Activated CD4-positive, alpha-beta T cell treated with anti-CD3 and anti-CD28 coated beads for 36 hours (primary cell): ENCODE measurements around the gene MYL1. TPM values are rescaled to one million over a fixed set of nuclear protein-coding genes. Genes with fewer than 3 reads are reported as not detected.

Source experiments
- ATAC-seq: fragments of 200-7000 bp; cut with Tn5 transposase; one replicate; pipeline ENCODE4 v1.10.0; 2021; ENCODE audit warnings: mild to moderate bottlenecking, moderate library complexity
- CTCF ChIA-PET: fragments of 350-600 bp; sonication (Branson Sonifier 250); formaldehyde crosslinking; loops from one replicate; lab custom pipeline; 2021; ENCODE audit warnings: antibody characterized with exemption; lab: Charles Lee
- POLR2A ChIA-PET: fragments of 350-600 bp; sonication (Branson Sonifier 250); formaldehyde crosslinking; loops from one replicate; lab custom pipeline; 2021; ENCODE audit warnings: antibody characterized with exemption, inconsistent platforms; lab: Charles Lee
- DNase-seq: peaks from one replicate; pipeline ENCODE4 v3.0.0-alpha.2; 2020
- H3K27ac Mint-ChIP-seq: one replicate; pipeline ENCODE4 v1.8.0; 2021; ENCODE audit warnings: mixed read lengths
- H3K27me3 Mint-ChIP-seq: one replicate; pipeline ENCODE4 v1.8.0; 2021; ENCODE audit warnings: mixed read lengths
- H3K36me3 Mint-ChIP-seq: one replicate; pipeline ENCODE4 v1.8.0; 2021; ENCODE audit warnings: low read depth, mixed read lengths
- H3K4me1 Mint-ChIP-seq: one replicate; pipeline ENCODE4 v1.8.0; 2021; ENCODE audit warnings: mixed read lengths
- H3K4me3 Mint-ChIP-seq: one replicate; pipeline ENCODE4 v1.8.0; 2021; ENCODE audit warnings: mild to moderate bottlenecking, moderate library complexity, mixed read lengths
- H3K9me3 Mint-ChIP-seq: one replicate; pipeline ENCODE4 v1.8.0; 2021; ENCODE audit warnings: low read depth, mixed read lengths
- intact Hi-C, 2 experiments: fragments of 100-400 bp; cut with DNase I in 1 of 2; cut with micrococcal nuclease in 1 of 2; formaldehyde crosslinking; loops; one replicate each; pipeline versions ENCODE4 v1.14.2 to v1.15.1; 2022 to 2024; cut with DNase I, micrococcal nuclease
- total RNA-seq, 2 experiments: library from RNA; stranded (reverse); gene quantifications; one replicate each; pipeline ENCODE4 v1.2.3, GENCODE V29; 2021

Gene MYL1
- not detected for total RNA-seq

GRCh38 chr2:210315015-210315788, at the start of gene MYL1:
TSS of gene MYL1 (minus strand) at chr2:210315174. CDS start at chr2:210315042, 132 bp downstream.
- no peak within 1 kb of the TSS for H3K27ac Mint-ChIP-seq
- ChIA-PET POLR2A (no interaction called here), CTCF (interaction anchor here (0.7 kb wide), 1 partner anchor 21 kb away, joined by 3 read pairs; no protein-coding TSS in a partner anchor)
- H3K9me3 Mint-ChIP-seq: no peaks in the 10 kb centered on the region
- DNase-seq: no peak
- no peaks in the 10 kb centered on the region for H3K27me3 Mint-ChIP-seq
- ATAC-seq: no peak
- intact Hi-C loops: no loop called here
- no peaks in the 10 kb centered on the region for H3K4me1 Mint-ChIP-seq
- H3K36me3 Mint-ChIP-seq: no peaks in the 10 kb centered on the region
- no peak within 1 kb of the TSS for H3K4me3 Mint-ChIP-seq

DNA sequence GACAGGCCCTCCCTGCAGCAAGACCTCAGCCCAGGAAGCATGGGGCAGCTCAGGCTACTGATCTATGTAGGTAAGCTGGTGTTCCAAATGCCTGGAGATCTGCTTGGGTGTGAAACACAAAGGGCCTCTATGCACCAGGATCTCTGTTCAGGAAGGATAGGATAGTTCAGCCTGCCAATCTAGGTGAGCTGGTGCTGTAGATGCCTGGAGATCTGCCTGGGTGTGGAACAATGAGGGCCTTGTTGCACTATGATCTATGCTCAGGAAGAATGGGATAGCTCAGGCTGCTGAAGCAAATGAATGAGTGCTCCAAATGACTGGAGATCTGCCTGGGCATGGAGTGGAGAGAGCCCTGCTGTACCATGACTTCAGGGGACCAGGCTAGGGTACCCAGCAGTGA, 48.9 kb upstream of the MYL1 start:
- Mint-ChIP-seq H3K27ac (no peak overlapping the region), H3K9me3 (no peaks in the 10 kb centered on the region), H3K27me3 (peaks cover 2% of the 10 kb centered on the region), H3K4me3 (no peak overlapping the region), H3K36me3 (no peaks in the 10 kb centered on the region), H3K4me1 (no peaks in the 10 kb centered on the region)
- no peak for DNase-seq
- no peak for ATAC-seq
- ChIA-PET CTCF (no interaction called here), POLR2A (no interaction called here)
- intact Hi-C loops: no loop called here

- Mint-ChIP-seq H3K9me3 (no peaks in the 10 kb centered on the region), H3K36me3 (no peaks in the 10 kb centered on the region), H3K27ac (no peak overlapping the region), H3K4me3 (no peak overlapping the region), H3K27me3 (peaks cover 2% of the 10 kb centered on the region), H3K4me1 (no peaks in the 10 kb centered on the region)
- ChIA-PET CTCF (no interaction called here), POLR2A (no interaction called here)
- intact Hi-C loops: no loop called here
- DNase-seq (no peak), ATAC-seq (no peak)
Observed at GRCh38 chr2:210363261-210363660, 48.3 kb upstream of the MYL1 start.

- POLR2A ChIA-PET: no interaction called here
- no peak for ATAC-seq
Observed at GRCh38 chr2:210360412-210360811, 45.4 kb upstream of the MYL1 start.

GRCh38 chr2:210356944-210357343, 42.0 kb upstream of the MYL1 start:
- Mint-ChIP-seq H3K4me1 (no peaks in the 10 kb centered on the region), H3K27me3 (peaks cover 2% of the 10 kb centered on the region), H3K36me3 (no peaks in the 10 kb centered on the region), H3K27ac (no peak overlapping the region), H3K9me3 (peaks cover 2% of the 10 kb centered on the region), H3K4me3 (no peak overlapping the region)
- CTCF ChIA-PET: no interaction called here
- POLR2A ChIA-PET: no interaction called here
- intact Hi-C loops: no loop called here
- ATAC-seq (no peak), DNase-seq (no peak)

More at GRCh38 chr2:210360412-210360811, 45.4 kb upstream of the MYL1 start:
- H3K27ac Mint-ChIP-seq: no peak overlapping the region
- DNase-seq: no peak
- H3K4me1 Mint-ChIP-seq: no peaks in the 10 kb centered on the region
- peaks cover 2% of the 10 kb centered on the region for H3K27me3 Mint-ChIP-seq
- no peak overlapping the region for H3K4me3 Mint-ChIP-seq
- intact Hi-C loops: no loop called here
- no peaks in the 10 kb centered on the region for H3K9me3 Mint-ChIP-seq
- CTCF ChIA-PET: no interaction called here
- H3K36me3 Mint-ChIP-seq: no peaks in the 10 kb centered on the region

DNA sequence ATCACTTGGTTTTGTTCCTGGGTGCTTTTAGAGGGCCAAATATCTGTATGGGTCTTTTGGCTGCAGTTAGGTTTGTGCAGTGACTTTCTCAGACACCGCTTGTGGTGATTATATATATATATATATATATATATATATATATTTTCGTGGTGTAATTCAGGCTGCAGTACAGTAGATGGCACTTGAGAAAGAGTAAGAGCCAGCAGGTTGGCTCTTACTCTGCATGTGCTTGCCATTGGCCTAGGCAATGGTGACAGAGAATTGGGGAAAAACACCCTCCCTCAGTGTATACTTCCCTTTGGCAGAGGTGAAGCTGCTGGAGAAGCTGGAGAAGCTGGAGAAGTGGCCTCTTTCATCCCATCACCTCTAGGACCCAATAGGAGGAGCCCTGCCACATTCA, 22.2 kb upstream of the MYL1 start:
- no peaks in the 10 kb centered on the region for H3K36me3 Mint-ChIP-seq
- ChIA-PET CTCF (no interaction called here), POLR2A (no interaction called here)
- intact Hi-C loops: no loop called here
- ATAC-seq (no peak), DNase-seq (no peak)
- H3K27ac Mint-ChIP-seq: no peak overlapping the region
- H3K4me1 Mint-ChIP-seq: no peaks in the 10 kb centered on the region
- H3K4me3 Mint-ChIP-seq: no peak overlapping the region
- H3K27me3 Mint-ChIP-seq: no peaks in the 10 kb centered on the region
- peaks cover 2% of the 10 kb centered on the region for H3K9me3 Mint-ChIP-seq

DNA sequence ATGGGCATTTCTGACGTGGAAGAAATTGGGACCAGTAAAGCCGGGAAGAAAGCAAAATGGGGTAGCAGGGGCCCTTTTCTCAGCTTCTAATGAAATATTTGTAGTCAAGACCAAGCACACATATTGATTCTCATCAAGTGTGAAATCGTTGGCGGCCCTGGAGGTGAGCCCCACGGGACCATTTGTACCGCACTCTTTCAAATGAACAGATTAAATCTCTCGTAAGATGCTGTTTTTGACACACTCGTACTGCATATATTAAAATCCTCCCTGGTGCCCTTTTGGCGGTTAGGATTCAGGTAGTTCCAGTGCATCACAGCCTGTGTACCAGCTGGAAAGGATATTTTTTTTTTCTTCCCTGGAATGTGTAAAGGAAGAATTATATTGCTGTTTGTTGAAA, 9.9 kb upstream of the MYL1 start:
- Mint-ChIP-seq H3K27me3 (no peaks in the 10 kb centered on the region), H3K27ac (no peak overlapping the region), H3K4me3 (no peak overlapping the region), H3K4me1 (no peaks in the 10 kb centered on the region), H3K36me3 (no peaks in the 10 kb centered on the region), H3K9me3 (no peaks in the 10 kb centered on the region)
- ATAC-seq: no peak
- CTCF ChIA-PET: no interaction called here
- POLR2A ChIA-PET: no interaction called here
- intact Hi-C loops: no loop called here
- DNase-seq: no peak

- no peaks in the 10 kb centered on the region for H3K4me1 Mint-ChIP-seq
- no peaks in the 10 kb centered on the region for H3K27me3 Mint-ChIP-seq
- ChIA-PET CTCF (no interaction called here), POLR2A (no interaction called here)
- no peak overlapping the region for H3K4me3 Mint-ChIP-seq
- ATAC-seq (no peak), DNase-seq (no peak)
- H3K36me3 Mint-ChIP-seq: no peaks in the 10 kb centered on the region
- no peaks in the 10 kb centered on the region for H3K9me3 Mint-ChIP-seq
- H3K27ac Mint-ChIP-seq: no peak overlapping the region
- intact Hi-C loops: no loop called here
Observed at GRCh38 chr2:210324458-210324857, 9.5 kb upstream of the MYL1 start.

GRCh38 chr2:210323003-210323402, 8.0 kb upstream of the MYL1 start:
- Mint-ChIP-seq H3K27me3 (no peaks in the 10 kb centered on the region), H3K4me3 (no peak overlapping the region), H3K27ac (no peak overlapping the region), H3K4me1 (no peaks in the 10 kb centered on the region), H3K36me3 (no peaks in the 10 kb centered on the region), H3K9me3 (no peaks in the 10 kb centered on the region)
- ChIA-PET POLR2A (no interaction called here), CTCF (interaction anchor here (0.6 kb wide), 1 partner anchor 1872 kb away, joined by 3 read pairs; no protein-coding TSS in a partner anchor)
- intact Hi-C loops: no loop called here
- no peak for DNase-seq
- no peak for ATAC-seq

- no peak for DNase-seq
- POLR2A ChIA-PET: no interaction called here
- Mint-ChIP-seq H3K4me1 (no peaks in the 10 kb centered on the region), H3K4me3 (no peak overlapping the region), H3K27ac (no peak overlapping the region), H3K36me3 (no peaks in the 10 kb centered on the region), H3K9me3 (no peaks in the 10 kb centered on the region), H3K27me3 (no peaks in the 10 kb centered on the region)
- intact Hi-C loops: no loop called here
- CTCF ChIA-PET: no interaction called here
- no peak for ATAC-seq
Observed at GRCh38 chr2:210318891-210319290, 3.9 kb upstream of the MYL1 start.

- no peak overlapping the region for H3K4me3 Mint-ChIP-seq
- DNase-seq: no peak
- intact Hi-C loops: no loop called here
- no peaks in the 10 kb centered on the region for H3K4me1 Mint-ChIP-seq
- H3K27ac Mint-ChIP-seq: no peak overlapping the region
- no peaks in the 10 kb centered on the region for H3K27me3 Mint-ChIP-seq
- ATAC-seq: no peak
- no peaks in the 10 kb centered on the region for H3K9me3 Mint-ChIP-seq
- H3K36me3 Mint-ChIP-seq: no peaks in the 10 kb centered on the region
- POLR2A ChIA-PET: no interaction called here
- CTCF ChIA-PET: no interaction called here
Observed at GRCh38 chr2:210318486-210318885, 3.5 kb upstream of the MYL1 start.

DNA sequence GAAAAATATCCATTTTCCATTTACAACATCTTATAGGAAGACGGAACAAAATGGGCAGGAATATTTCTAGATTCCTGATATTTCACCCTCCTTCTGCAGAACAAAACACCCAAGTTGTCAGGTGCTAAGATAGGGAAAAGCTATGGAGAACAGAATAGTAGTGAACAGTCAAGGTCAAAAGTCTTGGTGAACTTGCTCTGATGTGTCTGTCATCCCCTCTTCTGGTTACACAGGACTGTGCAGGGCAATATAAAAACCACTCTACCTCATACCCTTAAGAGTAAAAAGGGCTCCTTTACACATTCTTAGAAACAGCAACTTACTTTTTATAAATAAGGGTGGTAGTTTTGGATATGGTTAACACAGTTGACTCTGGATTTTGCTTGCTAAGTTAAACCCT, 4.4 kb downstream of the MYL1 start:
- CTCF ChIA-PET: no interaction called here
- POLR2A ChIA-PET: no interaction called here
- H3K27ac Mint-ChIP-seq: no peak overlapping the region
- DNase-seq (no peak), ATAC-seq (no peak)
- H3K27me3 Mint-ChIP-seq: no peaks in the 10 kb centered on the region
- H3K4me3 Mint-ChIP-seq: no peak overlapping the region
- no peaks in the 10 kb centered on the region for H3K9me3 Mint-ChIP-seq
- intact Hi-C loops: no loop called here
- no peaks in the 10 kb centered on the region for H3K36me3 Mint-ChIP-seq
- no peaks in the 10 kb centered on the region for H3K4me1 Mint-ChIP-seq
